Activated CD8-positive, alpha-beta T cell treated with anti-CD3 and anti-CD28 coated beads for 36 hours (primary cell): ENCODE measurements around the gene NAA25. TPM values are rescaled to one million over a fixed set of nuclear protein-coding genes. Genes with fewer than 3 reads are reported as not detected.
A peak's percentile ranks its signal among the peaks of the same experiment; 100 is the strongest.
"Not testable (repeated sequence)": the region's sequence is repeated elsewhere in the genome, so short reads cannot be mapped to it uniquely, and the experiment has no call there.

Source experiments
- ATAC-seq: fragments of 200-7000 bp; cut with Tn5 transposase; one replicate; pipeline ENCODE4 v1.10.0; 2021; ENCODE audit warnings: mild to moderate bottlenecking, moderate library complexity
- CTCF ChIA-PET: fragments of 350-600 bp; sonication (Branson Sonifier 250); formaldehyde crosslinking; loops from one replicate; lab custom pipeline; 2021; ENCODE audit warnings: antibody characterized with exemption; lab: Charles Lee
- POLR2A ChIA-PET: fragments of 350-600 bp; sonication (Branson Sonifier 250); formaldehyde crosslinking; loops from one replicate; lab custom pipeline; 2021; ENCODE audit warnings: antibody characterized with exemption; lab: Charles Lee
- DNase-seq: peaks from one replicate; pipeline ENCODE4 v3.0.0-alpha.2; 2020
- H3K27ac Mint-ChIP-seq: one replicate; pipeline ENCODE4 v1.8.0; 2021; ENCODE audit warnings: mild to moderate bottlenecking, mixed read lengths
- H3K27me3 Mint-ChIP-seq: one replicate; pipeline ENCODE4 v1.8.0; 2021; ENCODE audit warnings: mixed read lengths
- H3K36me3 Mint-ChIP-seq: one replicate; pipeline ENCODE4 v1.8.0; 2021; ENCODE audit warnings: low read depth, mixed read lengths
- H3K4me1 Mint-ChIP-seq: one replicate; pipeline ENCODE4 v1.8.0; 2021; ENCODE audit warnings: low read depth, mixed read lengths
- H3K4me3 Mint-ChIP-seq: one replicate; pipeline ENCODE4 v1.8.0; 2021; ENCODE audit warnings: mild to moderate bottlenecking, moderate library complexity, mixed read lengths
- H3K9me3 Mint-ChIP-seq: one replicate; pipeline ENCODE4 v1.8.0; 2021; ENCODE audit warnings: mixed read lengths
- intact Hi-C: fragments of 100-400 bp; cut with micrococcal nuclease; formaldehyde crosslinking; loops from one replicate; pipeline ENCODE4 v1.10.0; 2022
- total RNA-seq, 2 experiments: library from RNA; stranded (reverse); gene quantifications; one replicate each; pipeline ENCODE4 v1.2.3, GENCODE V29; 2021
- TF ChIP-seq, protein P1 (sequence below): fragments of 200-600 bp; IDR thresholded peaks from one replicate; pipeline ENCODE4 v1.8.0; 2022; ENCODE audit warnings: antibody characterized with exemption, mild to moderate bottlenecking

The NAA25 gene
- total RNA-seq, 2 experiments from 2014 or later = 46.0 to 48.3 TPM

DNA sequence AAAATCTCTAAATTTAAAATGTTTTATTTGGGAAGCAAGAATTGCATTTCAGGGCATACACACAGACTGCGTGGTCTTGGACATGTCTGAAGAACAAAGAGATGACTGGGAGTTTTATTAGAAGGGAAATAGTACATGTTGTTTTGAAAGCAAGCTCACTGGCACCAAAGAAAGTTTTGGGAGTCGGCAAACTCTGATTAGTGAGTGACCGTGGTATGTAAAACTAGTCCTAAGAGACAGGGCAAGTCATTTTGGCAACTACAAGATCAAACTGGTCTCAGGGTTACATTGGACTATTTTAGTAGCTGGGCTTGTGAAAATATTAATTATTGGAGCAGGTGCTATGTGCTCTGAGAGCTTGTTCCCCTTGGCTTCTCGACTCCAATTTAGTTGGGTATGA, 110.6 kb downstream of the NAA25 start:
- Mint-ChIP-seq H3K4me3 (no peak overlapping the region), H3K9me3 (no peaks in the 10 kb centered on the region), H3K36me3 (peaks cover 7% of the 10 kb centered on the region), H3K27me3 (no peaks in the 10 kb centered on the region), H3K27ac (peak overlapping the region; percentile 35), H3K4me1 (peaks cover 80% of the 10 kb centered on the region)
- ChIA-PET POLR2A (interaction anchor here (0.5 to 1.4 kb wide), 3 partner anchors 14 to 26 kb away, joined by 3 to 5 read pairs (median 4); no protein-coding TSS in a partner anchor), CTCF (interaction anchor here (1.5 kb wide), 2 partner anchors 10 to 18 kb away, joined by 4 read pairs; no protein-coding TSS in a partner anchor)
- no peak for DNase-seq
- no peak for ATAC-seq
- TF ChIP-seq, protein P1, sequence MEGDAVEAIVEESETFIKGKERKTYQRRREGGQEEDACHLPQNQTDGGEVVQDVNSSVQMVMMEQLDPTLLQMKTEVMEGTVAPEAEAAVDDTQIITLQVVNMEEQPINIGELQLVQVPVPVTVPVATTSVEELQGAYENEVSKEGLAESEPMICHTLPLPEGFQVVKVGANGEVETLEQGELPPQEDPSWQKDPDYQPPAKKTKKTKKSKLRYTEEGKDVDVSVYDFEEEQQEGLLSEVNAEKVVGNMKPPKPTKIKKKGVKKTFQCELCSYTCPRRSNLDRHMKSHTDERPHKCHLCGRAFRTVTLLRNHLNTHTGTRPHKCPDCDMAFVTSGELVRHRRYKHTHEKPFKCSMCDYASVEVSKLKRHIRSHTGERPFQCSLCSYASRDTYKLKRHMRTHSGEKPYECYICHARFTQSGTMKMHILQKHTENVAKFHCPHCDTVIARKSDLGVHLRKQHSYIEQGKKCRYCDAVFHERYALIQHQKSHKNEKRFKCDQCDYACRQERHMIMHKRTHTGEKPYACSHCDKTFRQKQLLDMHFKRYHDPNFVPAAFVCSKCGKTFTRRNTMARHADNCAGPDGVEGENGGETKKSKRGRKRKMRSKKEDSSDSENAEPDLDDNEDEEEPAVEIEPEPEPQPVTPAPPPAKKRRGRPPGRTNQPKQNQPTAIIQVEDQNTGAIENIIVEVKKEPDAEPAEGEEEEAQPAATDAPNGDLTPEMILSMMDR = no peak
- intact Hi-C loops = no loop called here

DNA sequence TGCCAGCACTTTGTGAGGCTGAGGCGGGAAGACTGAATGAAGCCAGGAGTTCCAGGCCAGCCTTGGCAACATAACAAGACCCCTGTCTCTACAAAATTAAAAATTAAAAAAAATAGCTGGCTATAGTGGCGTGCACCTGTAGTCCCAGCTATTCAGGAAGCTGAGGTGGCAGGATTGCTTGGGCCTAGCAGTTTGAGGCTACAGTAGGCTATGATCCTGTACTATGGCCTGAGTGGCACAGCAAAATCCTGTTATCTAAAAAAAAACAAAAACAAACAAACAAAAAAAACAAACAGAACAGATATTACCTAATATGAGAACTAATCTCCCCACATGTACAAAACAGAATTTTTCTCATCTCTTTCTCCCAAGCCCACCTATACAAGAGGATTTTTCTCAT, 111.3 kb downstream of the NAA25 start:
- ChIA-PET POLR2A (interaction anchor here (1.4 kb wide), 1 partner anchor 15 kb away, joined by 5 read pairs; no protein-coding TSS in a partner anchor), CTCF (interaction anchor here (1.5 kb wide), 1 partner anchor 17 kb away, joined by 4 read pairs; no protein-coding TSS in a partner anchor)
- H3K9me3 Mint-ChIP-seq = no peaks in the 10 kb centered on the region
- TF ChIP-seq, protein P1 = no peak
- H3K36me3 Mint-ChIP-seq = peaks cover 3% of the 10 kb centered on the region
- intact Hi-C loops = no loop called here
- DNase-seq (no peak), ATAC-seq (no peak)
- H3K4me3 Mint-ChIP-seq = no peak overlapping the region
- H3K4me1 Mint-ChIP-seq = peaks cover 80% of the 10 kb centered on the region
- peak overlapping the region; percentile 62 for H3K27ac Mint-ChIP-seq
- no peaks in the 10 kb centered on the region for H3K27me3 Mint-ChIP-seq

DNA sequence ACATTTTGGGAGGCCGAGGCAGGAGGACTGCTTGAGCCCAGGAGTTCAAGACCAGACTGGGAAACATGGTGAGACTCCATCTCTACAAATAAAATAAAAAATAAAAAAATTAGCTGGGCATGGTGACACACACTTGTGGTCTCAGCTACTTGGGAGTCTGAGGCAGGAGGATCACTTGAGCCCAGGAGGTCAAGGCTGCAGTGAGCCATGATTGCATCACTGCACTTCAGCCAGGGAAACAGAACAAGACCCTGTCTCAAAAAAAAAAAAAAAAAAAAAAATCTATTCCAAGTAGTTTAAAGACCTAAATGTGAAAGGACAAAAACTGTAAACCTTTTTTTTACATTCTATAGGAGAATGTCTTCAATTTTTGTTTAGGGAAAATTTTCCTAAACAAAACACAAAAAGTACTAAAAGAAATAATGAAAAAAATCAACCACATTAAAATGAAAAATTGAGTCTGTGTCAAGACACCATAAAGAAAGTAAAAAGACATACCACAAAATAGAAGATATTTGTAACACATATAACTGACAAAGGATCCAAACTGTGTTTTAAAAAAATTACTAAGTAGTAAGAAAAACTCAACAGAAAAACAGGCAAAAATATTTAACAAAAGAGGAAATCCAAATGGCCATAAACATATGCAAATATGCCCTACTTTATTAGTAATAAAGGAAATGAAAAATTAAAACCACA, 112.7 kb downstream of the NAA25 start:
- no peaks in the 10 kb centered on the region for H3K36me3 Mint-ChIP-seq
- CTCF ChIA-PET = interaction anchor here (1.2 to 2.0 kb wide), 2 partner anchors 11 to 18 kb away, joined by 4 to 6 read pairs; partner anchors contain the start of genes ERP29 and TMEM116
- intact Hi-C loops = no loop called here
- H3K9me3 Mint-ChIP-seq = no peaks in the 10 kb centered on the region
- DNase-seq = no peak
- TF ChIP-seq, protein P1 = no peak
- POLR2A ChIA-PET = interaction anchor here (1.1 to 1.8 kb wide), 2 partner anchors 14 to 16 kb away, joined by 3 to 4 read pairs; no protein-coding TSS in a partner anchor
- H3K4me1 Mint-ChIP-seq = peaks cover 76% of the 10 kb centered on the region
- ATAC-seq = no peak
- H3K4me3 Mint-ChIP-seq = no peak overlapping the region
- no peaks in the 10 kb centered on the region for H3K27me3 Mint-ChIP-seq
- H3K27ac Mint-ChIP-seq = no peak overlapping the region

DNA sequence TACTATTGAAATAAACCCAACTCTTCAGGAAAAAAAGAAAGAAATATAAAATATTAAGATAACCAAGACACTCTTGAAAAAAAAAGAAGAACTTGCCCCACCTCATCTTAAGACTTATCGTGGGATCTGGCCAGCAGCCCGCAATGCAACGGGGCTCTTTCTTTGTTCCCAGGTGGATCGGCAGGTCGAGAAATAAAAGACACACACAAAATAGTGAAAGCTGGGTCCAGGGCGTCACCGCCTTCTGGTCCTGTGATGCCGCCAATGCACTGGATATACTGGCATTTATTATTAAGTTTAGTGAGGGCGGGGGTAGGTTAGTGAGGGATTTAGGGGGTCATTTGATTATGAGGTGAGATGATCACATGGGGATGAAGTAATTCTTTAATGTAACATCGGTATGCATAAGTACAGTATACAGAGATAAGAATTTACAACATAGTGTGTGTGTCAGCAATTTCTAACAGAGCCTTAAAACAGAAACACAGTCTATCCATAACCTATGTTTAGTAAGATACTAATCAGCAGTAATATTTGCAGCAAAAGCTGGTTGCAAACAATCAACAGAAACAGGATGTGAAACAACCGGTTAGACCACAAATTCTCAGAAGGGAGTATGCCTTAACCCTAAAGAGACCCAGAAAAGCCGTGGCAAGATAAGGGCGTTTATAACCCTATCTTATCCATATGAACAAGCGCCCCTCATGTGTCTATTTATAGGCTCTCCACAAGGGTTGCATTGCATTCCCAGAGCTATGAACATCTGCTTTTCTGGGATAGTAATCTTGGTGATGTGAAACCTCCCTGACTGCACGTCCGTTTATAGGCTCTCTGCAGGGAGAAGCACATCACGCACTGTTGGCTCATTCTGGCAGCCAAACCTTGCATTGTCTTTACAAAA, 114.1 kb downstream of the NAA25 start:
- peak; percentile 27 for DNase-seq
- H3K4me3 Mint-ChIP-seq = peak overlapping the region; percentile 75
- H3K4me1 Mint-ChIP-seq = peaks cover 66% of the 10 kb centered on the region
- H3K27ac Mint-ChIP-seq = peak overlapping the region; percentile 76
- ChIA-PET POLR2A (interaction anchor here (0.8 to 3.5 kb wide), 5 partner anchors 8 to 24 kb away, joined by 3 to 27 read pairs (median 5); partner anchors contain the start of genes ERP29 and TMEM116), CTCF (interaction anchor here (1.2 to 2.0 kb wide), 3 partner anchors 12 to 49 kb away, joined by 4 to 6 read pairs (median 4); partner anchors contain the start of genes ERP29 and TMEM116)
- H3K36me3 Mint-ChIP-seq, H3K27me3 Mint-ChIP-seq, intact Hi-C loops, H3K9me3 Mint-ChIP-seq, ATAC-seq: not testable (repeated sequence)
